Occipital lobe (tissue), 2 donors: ENCODE measurements around the gene BNC1. TPM values are rescaled to one million over a fixed set of nuclear protein-coding genes. Genes with fewer than 3 reads are reported as not detected.
"Not testable (repeated sequence)": the region's sequence is repeated elsewhere in the genome, so short reads cannot be mapped to it uniquely, and the experiment has no call there.

Experiments
- DNase-seq: peaks from one replicate; lab custom pipeline; 2025; lab: John Stamatoyannopoulos, UW
- total RNA-seq: library from RNA; depleted of rRNA; stranded (reverse); fragments of >200 nt; gene quantifications from one replicate; pipeline ENCODE4 v1.2.3, GENCODE V29; 2014

BNC1 gene
- total RNA-seq, 1 donor from 2014 or later: 0.16 TPM

- no peak for DNase-seq
These were observed 36.1 kb downstream of the BNC1 start for GRCh38 chr15:83248151-83249029.

- no peak for DNase-seq
These were observed 40.8 kb downstream of the BNC1 start for GRCh38 chr15:83243634-83244033.

GRCh38 chr15:83230242-83230641 lies 54.2 kb downstream of the BNC1 start:
- DNase-seq: no peak

GRCh38 chr15:83225449-83225848 lies 59.0 kb downstream of the BNC1 start:
- DNase-seq: no peak

- DNase-seq: not testable (repeated sequence)
These were observed 62.7 kb downstream of the BNC1 start for GRCh38 chr15:83221781-83222180.

- DNase-seq: no peak
These were observed 65.4 kb downstream of the BNC1 start for GRCh38 chr15:83219026-83219425.

GRCh38 chr15:83215306-83215705 lies 69.2 kb downstream of the BNC1 start:
- DNase-seq: no peak

- DNase-seq: no peak
These were observed 73.8 kb downstream of the BNC1 start for GRCh38 chr15:83210619-83211018.

GRCh38 chr15:83209333-83209732 lies 75.1 kb downstream of the BNC1 start:
- DNase-seq: no peak

GRCh38 chr15:83208367-83208661 lies 76.2 kb downstream of the BNC1 start:
- no peak for DNase-seq

- peak; percentile 49 for DNase-seq
These were observed 76.7 kb downstream of the BNC1 start, which contains the start of gene HDGFL3 for GRCh38 chr15:83207660-83208366. Gene HDGFL3, minus strand, starts transcription at chr15:83207823. Its CDS starts 409 bp downstream, at chr15:83207414.

GRCh38 chr15:83207009-83207659 lies 77.3 kb downstream of the BNC1 start:
- DNase-seq: no peak

GRCh38 chr15:83206526-83207008 lies 77.9 kb downstream of the BNC1 start:
- no peak for DNase-seq

Other genes starting within 250 kb of the BNC1 start
- 150 TPM for gene BTBD1, start 217.4 kb downstream of the BNC1 start, total RNA-seq
- gene TM6SF1, start 177.0 kb downstream of the BNC1 start, total RNA-seq: 20.1 TPM
- 149 TPM for gene HDGFL3, start 76.8 kb downstream of the BNC1 start, total RNA-seq
- gene SH3GL3, start 162.7 kb upstream of the BNC1 start, total RNA-seq: 186 TPM